GM18520 (cell line): ENCODE data around the gene GCSAM.
"Not testable (repeated sequence)": the region's sequence is repeated elsewhere in the genome, so short reads cannot be mapped to it uniquely, and the experiment has no call there.

Experiments
- ATAC-seq: cut with Tn5 transposase; IDR thresholded peaks from one replicate; pipeline ENCODE4 v1.9.1; 2021; ENCODE audit not compliant: unreplicated experiment

Gene GCSAM

GRCh38 chr3:112074616-112075497 is 58.2 kb downstream of the GCSAM start:
- peak; percentile 76 for ATAC-seq

DNA sequence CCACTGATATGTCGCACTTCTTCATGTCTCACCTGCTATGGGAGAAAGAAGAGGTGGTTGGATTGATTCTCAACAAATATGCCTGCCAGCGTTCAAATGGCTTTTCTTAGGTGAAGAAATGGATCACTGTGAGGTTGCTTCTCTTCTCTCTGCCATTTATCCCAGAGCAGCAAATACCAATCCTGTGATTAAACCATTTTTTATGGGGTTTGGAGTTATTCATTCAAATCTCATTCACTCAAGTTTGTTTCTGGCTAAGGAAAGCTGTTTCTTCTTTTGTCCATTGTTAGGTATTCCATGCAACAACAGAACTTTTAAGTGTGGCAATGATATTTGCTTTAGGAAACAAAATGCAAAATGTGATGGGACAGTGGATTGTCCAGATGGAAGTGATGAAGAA is 59.0 kb downstream of the GCSAM start:
- no peak for ATAC-seq

DNA sequence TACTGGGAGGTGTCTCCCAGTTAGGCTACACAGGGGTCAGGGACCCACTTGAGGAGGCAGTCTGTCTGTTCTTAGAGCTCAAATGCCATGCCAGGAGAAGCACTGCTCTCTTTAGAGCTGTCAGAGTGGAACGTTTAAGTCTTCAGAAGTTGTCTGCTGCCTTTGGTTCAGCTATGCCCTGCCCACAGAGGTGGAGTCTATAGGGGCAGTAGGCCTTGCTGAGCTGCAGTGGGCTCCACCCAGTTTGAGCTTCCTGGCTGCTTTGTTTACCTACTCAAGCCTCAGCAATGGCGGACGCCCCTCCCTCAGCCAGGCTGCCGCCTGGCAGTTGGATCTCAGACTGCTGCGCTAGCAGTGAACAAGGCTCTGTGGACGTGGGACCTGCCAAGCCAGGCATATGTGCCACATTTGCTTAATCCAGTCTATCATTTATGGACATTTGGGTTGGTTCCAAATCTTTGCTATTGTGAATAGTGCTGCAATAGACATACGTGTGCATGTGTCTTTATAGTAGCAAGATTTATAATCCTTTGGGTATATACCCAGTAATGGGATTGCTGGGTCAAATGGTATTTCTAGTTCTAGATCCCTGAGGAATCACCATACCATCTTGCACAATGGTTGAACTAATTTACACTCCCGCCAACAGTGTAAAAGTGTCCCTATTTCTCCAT is 60.5 kb downstream of the GCSAM start:
- not testable (repeated sequence) for ATAC-seq
